Stimulated activated CD4-positive, alpha-beta T cell treated with anti-CD3 and anti-CD28 coated beads, Interleukin-4, amount 100 ng/mL, for 48 hours (primary cell): ENCODE measurements around the gene COL4A3.
A peak's percentile ranks its signal among the peaks of the same experiment; 100 is the strongest.
"Not testable (repeated sequence)": the region's sequence is repeated elsewhere in the genome, so short reads cannot be mapped to it uniquely, and the experiment has no call there.

ENCODE experiments used
- DNase-seq, 2 donors: peaks; one replicate each; pipeline ENCODE4 v3.0.0-alpha.2; 2020; ENCODE audit warnings: low read depth in 2 of 2

COL4A3 gene

GRCh38 chr2:227154986-227155774, 9.2 kb upstream of the COL4A3 start:
- DNase-seq: no peak

- DNase-seq: no peak
Observed at GRCh38 chr2:227160164-227160563, 4.3 kb upstream of the COL4A3 start.

GRCh38 chr2:227161947-227162346, 2.5 kb upstream of the COL4A3 start:
- DNase-seq: no peak

- DNase-seq: no peak
Observed at GRCh38 chr2:227163485-227163997, 883 bp upstream of the COL4A3 start.

- peak in 1 of 2 donors; percentile 4 for DNase-seq
Observed at GRCh38 chr2:227164763-227165291, 403 bp downstream of the COL4A3 start.

GRCh38 chr2:227171779-227172178, 7.4 kb downstream of the COL4A3 start:
- not testable (repeated sequence) for DNase-seq

- no peak for DNase-seq
Observed at GRCh38 chr2:227177592-227178336, 13.3 kb downstream of the COL4A3 start.

GRCh38 chr2:227179988-227180685, 15.7 kb downstream of the COL4A3 start:
- DNase-seq: no peak

GRCh38 chr2:227180770-227181169, 16.3 kb downstream of the COL4A3 start:
- no peak for DNase-seq

GRCh38 chr2:227182765-227183164, 18.3 kb downstream of the COL4A3 start:
- DNase-seq: no peak

- DNase-seq: no peak
Observed at GRCh38 chr2:227183657-227184367, 19.4 kb downstream of the COL4A3 start.

GRCh38 chr2:227185615-227186232, 21.3 kb downstream of the COL4A3 start:
- DNase-seq: no peak

GRCh38 chr2:227186751-227187150, 22.3 kb downstream of the COL4A3 start:
- no peak for DNase-seq

GRCh38 chr2:227188292-227188691, 23.9 kb downstream of the COL4A3 start:
- no peak for DNase-seq

GRCh38 chr2:227191367-227191766, 26.9 kb downstream of the COL4A3 start:
- DNase-seq: no peak

GRCh38 chr2:227192491-227192890, 28.1 kb downstream of the COL4A3 start:
- DNase-seq: no peak

- no peak for DNase-seq
Observed at GRCh38 chr2:227194219-227194618, 29.8 kb downstream of the COL4A3 start.

GRCh38 chr2:227198866-227199265, 34.4 kb downstream of the COL4A3 start:
- no peak for DNase-seq

GRCh38 chr2:227201771-227202170, 37.3 kb downstream of the COL4A3 start:
- no peak for DNase-seq

GRCh38 chr2:227204452-227204851, 40.0 kb downstream of the COL4A3 start:
- DNase-seq: no peak

GRCh38 chr2:227205701-227206100, 41.3 kb downstream of the COL4A3 start:
- DNase-seq: no peak
